Stimulated activated CD8-positive, alpha-beta memory T cell treated with anti-CD3 and anti-CD28 coated beads, Interleukin-4, amount 100 ng/mL, for 48 hours (primary cell): ENCODE data around the gene MLH3.
"Not testable (repeated sequence)": the region's sequence is repeated elsewhere in the genome, so short reads cannot be mapped to it uniquely, and the experiment has no call there.

Source experiments
- DNase-seq: peaks from one replicate; pipeline ENCODE4 v3.0.0-alpha.2; 2020

Gene MLH3

GRCh38 chr14:75025082-75025481, 26.2 kb downstream of the MLH3 start:
- DNase-seq: no peak

- no peak for DNase-seq
These were observed 28.2 kb downstream of the MLH3 start for GRCh38 chr14:75023108-75023507.

- no peak for DNase-seq
These were observed 28.6 kb downstream of the MLH3 start for GRCh38 chr14:75022655-75023054.

- no peak for DNase-seq
These were observed 32.6 kb downstream of the MLH3 start for GRCh38 chr14:75018694-75019093.

- DNase-seq: no peak
These were observed 34.5 kb downstream of the MLH3 start for GRCh38 chr14:75016815-75017214.

- no peak for DNase-seq
These were observed 35.8 kb downstream of the MLH3 start for GRCh38 chr14:75015496-75015895.

- no peak for DNase-seq
These were observed 38.0 kb downstream of the MLH3 start for GRCh38 chr14:75013290-75013689.

GRCh38 chr14:75011356-75011994, 39.8 kb downstream of the MLH3 start:
- peak; percentile 35 for DNase-seq

GRCh38 chr14:75010472-75011093, 40.7 kb downstream of the MLH3 start:
- DNase-seq: no peak

GRCh38 chr14:75009176-75009575, 42.1 kb downstream of the MLH3 start:
- no peak for DNase-seq

- no peak for DNase-seq
These were observed 45.9 kb downstream of the MLH3 start for GRCh38 chr14:75005357-75005756.

- no peak for DNase-seq
These were observed 47.8 kb downstream of the MLH3 start for GRCh38 chr14:75003250-75004027.

- DNase-seq: peak; percentile 99
These were observed 48.6 kb downstream of the MLH3 start, which contains the start of gene EIF2B2 for GRCh38 chr14:75002392-75003249. Gene EIF2B2, plus strand, starts transcription at chr14:75002921. Its CDS starts 70 bp downstream, at chr14:75002991.

GRCh38 chr14:75001899-75002298, 49.4 kb downstream of the MLH3 start:
- no peak for DNase-seq

GRCh38 chr14:75001261-75001660, 50.0 kb downstream of the MLH3 start:
- no peak for DNase-seq

- DNase-seq: not testable (repeated sequence)
These were observed 55.5 kb downstream of the MLH3 start for GRCh38 chr14:74995781-74996180.

- DNase-seq: not testable (repeated sequence)
These were observed 57.1 kb downstream of the MLH3 start for GRCh38 chr14:74994182-74994581.

GRCh38 chr14:74988993-74989392, 62.3 kb downstream of the MLH3 start:
- DNase-seq: no peak

GRCh38 chr14:74988131-74988530, 63.1 kb downstream of the MLH3 start:
- DNase-seq: peak; percentile 7

- peak; percentile 13 for DNase-seq
These were observed 65.5 kb downstream of the MLH3 start for GRCh38 chr14:74985806-74986205.

GRCh38 chr14:74985028-74985310, 66.3 kb downstream of the MLH3 start:
- DNase-seq: no peak

GRCh38 chr14:74984236-74985027, 66.8 kb downstream of the MLH3 start:
- peak; percentile 11 for DNase-seq
